ENCODE results near the gene CSPG5.

CSPG5 gene

GRCh38 chr3:47606165-47606564 is 27.5 kb upstream of the CSPG5 start:
- no peak for DNase-seq (ENCODE audit: low spot score)
- TF ChIP-seq, protein P1, sequence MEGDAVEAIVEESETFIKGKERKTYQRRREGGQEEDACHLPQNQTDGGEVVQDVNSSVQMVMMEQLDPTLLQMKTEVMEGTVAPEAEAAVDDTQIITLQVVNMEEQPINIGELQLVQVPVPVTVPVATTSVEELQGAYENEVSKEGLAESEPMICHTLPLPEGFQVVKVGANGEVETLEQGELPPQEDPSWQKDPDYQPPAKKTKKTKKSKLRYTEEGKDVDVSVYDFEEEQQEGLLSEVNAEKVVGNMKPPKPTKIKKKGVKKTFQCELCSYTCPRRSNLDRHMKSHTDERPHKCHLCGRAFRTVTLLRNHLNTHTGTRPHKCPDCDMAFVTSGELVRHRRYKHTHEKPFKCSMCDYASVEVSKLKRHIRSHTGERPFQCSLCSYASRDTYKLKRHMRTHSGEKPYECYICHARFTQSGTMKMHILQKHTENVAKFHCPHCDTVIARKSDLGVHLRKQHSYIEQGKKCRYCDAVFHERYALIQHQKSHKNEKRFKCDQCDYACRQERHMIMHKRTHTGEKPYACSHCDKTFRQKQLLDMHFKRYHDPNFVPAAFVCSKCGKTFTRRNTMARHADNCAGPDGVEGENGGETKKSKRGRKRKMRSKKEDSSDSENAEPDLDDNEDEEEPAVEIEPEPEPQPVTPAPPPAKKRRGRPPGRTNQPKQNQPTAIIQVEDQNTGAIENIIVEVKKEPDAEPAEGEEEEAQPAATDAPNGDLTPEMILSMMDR (IDR thresholded peaks at IDR 0.05; ENCODE audit: extremely low read depth, insufficient read depth, missing control alignments), result no peak
- in situ Hi-C loops (cut with MboI; ENCODE audit: low pct_unique_long_range_greater_than_20kb, low sequenced_read_pairs, unreplicated experiment), result no loop called here

GRCh38 chr3:47605652-47606051 is 27.0 kb upstream of the CSPG5 start:
- DNase-seq (ENCODE audit: low spot score), result no peak
- in situ Hi-C loops (cut with MboI; ENCODE audit: low pct_unique_long_range_greater_than_20kb, low sequenced_read_pairs, unreplicated experiment), result no loop called here
- TF ChIP-seq, protein P1 (IDR thresholded peaks at IDR 0.05; ENCODE audit: extremely low read depth, insufficient read depth, missing control alignments), result no peak

- TF ChIP-seq, protein P1 (IDR thresholded peaks at IDR 0.05; ENCODE audit: extremely low read depth, insufficient read depth, missing control alignments), result no peak
- in situ Hi-C loops (cut with MboI; ENCODE audit: low pct_unique_long_range_greater_than_20kb, low sequenced_read_pairs, unreplicated experiment), result no loop called here
- no peak for DNase-seq (ENCODE audit: low spot score)
Observed at GRCh38 chr3:47604145-47604544, 25.5 kb upstream of the CSPG5 start.

GRCh38 chr3:47603332-47603731 is 24.7 kb upstream of the CSPG5 start:
- no peak for DNase-seq (ENCODE audit: low spot score)
- in situ Hi-C loops (cut with MboI; ENCODE audit: low pct_unique_long_range_greater_than_20kb, low sequenced_read_pairs, unreplicated experiment), result no loop called here
- TF ChIP-seq, protein P1 (IDR thresholded peaks at IDR 0.05; ENCODE audit: extremely low read depth, insufficient read depth, missing control alignments), result no peak

GRCh38 chr3:47601281-47601680 is 22.6 kb upstream of the CSPG5 start:
- in situ Hi-C loops (cut with MboI; ENCODE audit: low pct_unique_long_range_greater_than_20kb, low sequenced_read_pairs, unreplicated experiment), result no loop called here
- TF ChIP-seq, protein P1 (IDR thresholded peaks at IDR 0.05; ENCODE audit: extremely low read depth, insufficient read depth, missing control alignments), result no peak
- no peak for DNase-seq (ENCODE audit: low spot score)

- TF ChIP-seq, protein P1 (IDR thresholded peaks at IDR 0.05; ENCODE audit: extremely low read depth, insufficient read depth, missing control alignments), result no peak
- in situ Hi-C loops (cut with MboI; ENCODE audit: low pct_unique_long_range_greater_than_20kb, low sequenced_read_pairs, unreplicated experiment), result no loop called here
- no peak for DNase-seq (ENCODE audit: low spot score)
Observed at GRCh38 chr3:47594792-47595191, 16.1 kb upstream of the CSPG5 start.

All from GM13977 (cell line).